SU-DHL-6 (cell line): ENCODE results near the gene CERK.

ENCODE experiments used
- H2AFZ ChIP-seq: fragments of 200-600 bp; sonication (generic); 2 replicates; pipeline ENCODE4 v1.6.1; 2014; ENCODE audit warnings: low read depth, mild to moderate bottlenecking, moderate library complexity, mixed read lengths, antibody characterized with exemption, low read length; ENCODE audit not compliant: severe bottlenecking
- H3F3A ChIP-seq: fragments of 200-600 bp; shearing (Covaris generic); 2 replicates; pipeline ENCODE4 v1.6.0; 2016; ENCODE audit warnings: antibody characterized with exemption, mild to moderate bottlenecking; ENCODE audit not compliant: insufficient read depth
- H3K27ac ChIP-seq: fragments of 200-600 bp; sonication (generic); 2 replicates; pipeline ENCODE4 v1.5.1; 2016; ENCODE audit warnings: low read depth, mild to moderate bottlenecking, low read length, moderate library complexity, mixed read lengths
- H3K27me3 ChIP-seq: fragments of 200-600 bp; sonication (generic), shearing (Covaris generic); 2 replicates; pipeline ENCODE4 v1.6.0; 2014; ENCODE audit warnings: mild to moderate bottlenecking, low read length
- H3K36me3 ChIP-seq: fragments of 200-600 bp; sonication (generic); 2 replicates; pipeline ENCODE4 v1.6.1; 2014; ENCODE audit warnings: mild to moderate bottlenecking, low read length, mixed read lengths
- H3K4me2 ChIP-seq: fragments of 300-600, 200-600 bp; shearing (Covaris generic), sonication (generic); 2 replicates; pipeline ENCODE4 v1.6.0; 2014; ENCODE audit warnings: low read length, low read depth, mild to moderate bottlenecking; ENCODE audit not compliant: poor library complexity, severe bottlenecking
- H3K4me3 ChIP-seq: fragments of 200-600 bp; sonication (generic); 2 replicates; pipeline ENCODE4 v1.5.1; 2014; ENCODE audit warnings: antibody characterized with exemption, low read length, mild to moderate bottlenecking, mixed read lengths; ENCODE audit not compliant: insufficient read depth, poor library complexity, severe bottlenecking
- H3K79me2 ChIP-seq: fragments of 200-600 bp; sonication (generic); 2 replicates; pipeline ENCODE4 v1.6.1; 2014; ENCODE audit warnings: mild to moderate bottlenecking, low read length, moderate library complexity; ENCODE audit not compliant: insufficient read depth
- H3K9ac ChIP-seq: fragments of 200-600 bp; sonication (generic); 2 replicates; pipeline ENCODE4 v1.7.0; 2014; ENCODE audit warnings: mild to moderate bottlenecking, low read length
- H3K9me2 ChIP-seq: fragments of 200-600 bp; sonication (generic); replicated peaks from 2 replicates; pipeline ENCODE4 v1.6.1; 2014; ENCODE audit warnings: low read length; ENCODE audit not compliant: insufficient read depth
- H3K9me3 ChIP-seq: fragments of 200-600 bp; sonication (generic); 2 replicates; pipeline ENCODE4 v1.6.1; 2014; ENCODE audit warnings: low read length, mixed read lengths; ENCODE audit not compliant: insufficient read depth
- H4K20me1 ChIP-seq: fragments of 200-600 bp; sonication (generic); 2 replicates; pipeline ENCODE4 v1.6.1; 2014; ENCODE audit warnings: low read depth, mild to moderate bottlenecking, antibody characterized with exemption, low read length, moderate library complexity, mixed read lengths
- EZH2phosphoT487 ChIP-seq: fragments of 200-600 bp; sonication (generic), shearing (Covaris generic); conservative IDR thresholded peaks from 2 replicates; pipeline ENCODE4 v1.6.1; 2018; ENCODE audit warnings: mild to moderate bottlenecking, antibody characterized with exemption, low read length, moderate library complexity, mixed read lengths
- TF ChIP-seq, protein P1 (sequence below): fragments of 200-600 bp; sonication (generic); IDR thresholded peaks from one replicate; pipeline ENCODE4 v1.5.1; 2017; ENCODE audit warnings: antibody characterized with exemption, mild to moderate bottlenecking, low read length, moderate library complexity; ENCODE audit not compliant: insufficient read depth, poor library complexity, severe bottlenecking

Gene CERK

DNA sequence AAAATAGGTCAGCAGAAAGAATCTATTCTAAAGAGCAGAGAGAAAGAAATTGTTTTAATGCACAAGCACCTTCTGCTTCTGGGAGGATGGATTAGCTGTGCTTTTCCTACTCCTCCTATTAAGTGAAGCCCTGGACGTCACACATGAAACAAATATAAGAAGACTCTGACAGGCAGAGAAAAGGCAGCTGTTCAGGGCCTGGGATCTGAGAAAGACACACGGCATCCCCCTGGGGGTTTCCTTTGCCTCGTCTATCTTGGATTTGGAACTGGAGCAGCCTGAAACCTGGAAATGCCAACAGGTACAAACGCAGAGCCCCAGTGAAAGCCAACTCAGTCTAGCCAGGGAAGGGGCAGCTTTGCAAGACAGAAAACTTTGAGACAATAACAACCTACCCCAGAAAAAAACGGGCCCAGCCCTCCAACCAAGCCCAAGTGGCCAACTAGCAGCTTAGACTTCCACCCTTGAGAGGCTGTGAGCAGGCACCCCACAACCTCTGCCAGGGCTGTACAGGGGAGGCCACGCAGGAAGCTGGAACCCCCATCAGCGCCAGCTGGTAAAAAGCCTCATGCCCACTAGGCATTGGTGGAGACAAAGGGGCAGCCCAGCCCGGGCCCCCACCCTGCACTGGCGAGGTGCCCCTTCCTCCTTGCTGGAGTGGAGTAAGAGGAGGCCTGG, 7.3 kb downstream of the CERK start:
- Histone ChIP-seq H3K4me3 (no peak overlapping the region), H3K36me3 (no peaks in the 10 kb centered on the region), H3K27me3 (no peaks in the 10 kb centered on the region), H3K9me2 (no peaks in the 10 kb centered on the region), H3K9ac (no peak overlapping the region), H3F3A (no peaks in the 10 kb centered on the region), H4K20me1 (no peaks in the 10 kb centered on the region; the same call in 1 of the 2 replicates), H3K9me3 (no peaks in the 10 kb centered on the region), H3K79me2 (peaks cover 7% of the 10 kb centered on the region; the same call in 1 of the 2 replicates), H3K27ac (no peak overlapping the region), H2AFZ (no peak overlapping the region), H3K4me2 (no peak overlapping the region)
- TF ChIP-seq, protein P1, sequence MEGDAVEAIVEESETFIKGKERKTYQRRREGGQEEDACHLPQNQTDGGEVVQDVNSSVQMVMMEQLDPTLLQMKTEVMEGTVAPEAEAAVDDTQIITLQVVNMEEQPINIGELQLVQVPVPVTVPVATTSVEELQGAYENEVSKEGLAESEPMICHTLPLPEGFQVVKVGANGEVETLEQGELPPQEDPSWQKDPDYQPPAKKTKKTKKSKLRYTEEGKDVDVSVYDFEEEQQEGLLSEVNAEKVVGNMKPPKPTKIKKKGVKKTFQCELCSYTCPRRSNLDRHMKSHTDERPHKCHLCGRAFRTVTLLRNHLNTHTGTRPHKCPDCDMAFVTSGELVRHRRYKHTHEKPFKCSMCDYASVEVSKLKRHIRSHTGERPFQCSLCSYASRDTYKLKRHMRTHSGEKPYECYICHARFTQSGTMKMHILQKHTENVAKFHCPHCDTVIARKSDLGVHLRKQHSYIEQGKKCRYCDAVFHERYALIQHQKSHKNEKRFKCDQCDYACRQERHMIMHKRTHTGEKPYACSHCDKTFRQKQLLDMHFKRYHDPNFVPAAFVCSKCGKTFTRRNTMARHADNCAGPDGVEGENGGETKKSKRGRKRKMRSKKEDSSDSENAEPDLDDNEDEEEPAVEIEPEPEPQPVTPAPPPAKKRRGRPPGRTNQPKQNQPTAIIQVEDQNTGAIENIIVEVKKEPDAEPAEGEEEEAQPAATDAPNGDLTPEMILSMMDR = no peak
- TF ChIP-seq EZH2phosphoT487 = no peak

DNA sequence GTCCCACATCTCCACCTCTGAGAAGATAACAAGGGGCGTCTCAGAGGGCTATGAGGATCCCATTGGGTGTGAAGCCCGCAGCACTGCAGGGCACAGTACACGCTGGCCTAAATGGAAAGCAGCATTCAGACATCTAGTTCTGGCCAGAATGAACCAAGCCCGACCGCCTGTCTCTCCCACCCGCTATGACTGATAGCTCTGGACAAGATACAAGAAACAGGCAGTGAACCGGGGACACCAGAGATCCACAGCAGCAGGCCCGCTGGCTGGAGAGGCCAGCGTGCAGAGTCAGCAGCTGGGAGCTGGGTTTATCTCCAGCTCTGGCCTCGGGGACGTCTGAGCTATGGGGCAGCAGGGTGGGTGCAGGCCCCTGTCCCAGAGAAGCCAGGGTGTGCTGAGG, 9.6 kb downstream of the CERK start:
- Histone ChIP-seq H3K27me3 (no peaks in the 10 kb centered on the region), H3K4me2 (no peak overlapping the region), H3F3A (no peaks in the 10 kb centered on the region), H3K36me3 (no peaks in the 10 kb centered on the region), H3K79me2 (no peaks in the 10 kb centered on the region; the same call in 1 of the 2 replicates), H4K20me1 (no peaks in the 10 kb centered on the region), H2AFZ (no peak overlapping the region), H3K27ac (no peak overlapping the region), H3K9me3 (no peaks in the 10 kb centered on the region), H3K4me3 (no peak overlapping the region), H3K9ac (no peak overlapping the region), H3K9me2 (no peaks in the 10 kb centered on the region)
- TF ChIP-seq, protein P1 = no peak
- TF ChIP-seq EZH2phosphoT487 = no peak

DNA sequence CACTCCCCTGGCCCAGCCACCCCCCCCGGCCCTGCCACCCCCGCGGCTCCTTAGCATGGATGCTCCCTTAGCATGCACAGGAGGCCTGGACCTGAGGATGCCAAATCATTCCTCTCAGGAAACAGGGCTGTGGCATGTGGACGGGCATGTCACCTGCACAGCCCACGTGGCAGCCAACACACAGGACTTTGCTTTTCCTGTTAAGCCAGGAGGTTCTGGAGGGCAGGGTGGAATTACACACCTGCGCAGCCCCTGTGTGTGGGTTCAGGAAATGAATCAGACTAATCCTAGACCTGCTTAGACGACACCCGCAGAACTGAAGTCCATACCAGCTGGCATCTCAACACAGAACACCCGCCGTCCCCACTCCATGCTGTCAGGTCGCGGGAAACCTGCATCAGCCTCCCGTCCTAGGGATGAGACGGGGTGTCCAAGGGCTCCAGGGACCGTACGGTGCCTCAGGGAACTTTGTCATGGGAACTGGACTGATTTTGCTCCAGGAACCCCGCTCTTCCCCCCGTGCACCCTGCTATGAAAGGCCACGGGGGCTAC, 10.2 kb downstream of the CERK start:
- H3K27ac ChIP-seq = no peak overlapping the region
- no peak overlapping the region for H3K9ac ChIP-seq
- H3K9me2 ChIP-seq = no peaks in the 10 kb centered on the region
- H3K4me2 ChIP-seq = no peak overlapping the region
- no peaks in the 10 kb centered on the region for H3K9me3 ChIP-seq
- H3K36me3 ChIP-seq = no peaks in the 10 kb centered on the region
- no peaks in the 10 kb centered on the region for H4K20me1 ChIP-seq
- no peaks in the 10 kb centered on the region for H3F3A ChIP-seq
- no peaks in the 10 kb centered on the region; the same call in 1 of the 2 replicates for H3K79me2 ChIP-seq
- H2AFZ ChIP-seq = no peak overlapping the region
- no peak overlapping the region for H3K4me3 ChIP-seq
- TF ChIP-seq EZH2phosphoT487 = no peak
- TF ChIP-seq, protein P1 = no peak
- H3K27me3 ChIP-seq = no peaks in the 10 kb centered on the region
